Measurements from ENCODE around the gene GOLGA8N.

The GOLGA8N gene

DNA sequence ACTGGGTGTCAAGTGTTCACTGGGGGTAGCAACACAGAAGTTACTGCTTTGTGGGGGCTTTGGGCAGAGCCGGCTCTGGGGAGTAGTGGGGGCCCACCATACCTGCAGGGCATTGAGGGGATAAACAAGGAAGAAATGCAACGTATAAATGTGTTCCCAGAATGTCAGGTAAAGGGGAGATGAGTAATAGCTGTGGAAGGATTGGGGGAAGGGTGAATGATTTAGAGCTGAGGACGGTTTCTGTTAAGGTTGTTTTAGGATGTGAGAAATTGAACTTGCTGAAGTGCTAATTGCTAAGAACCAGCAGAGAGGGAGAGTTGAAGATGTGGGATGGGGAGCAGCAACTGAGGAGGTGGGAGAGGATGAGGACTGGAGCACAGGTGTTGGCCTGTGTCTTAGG is 58.9 kb downstream of the GOLGA8N start:
- no peak for DNase-seq

DNA sequence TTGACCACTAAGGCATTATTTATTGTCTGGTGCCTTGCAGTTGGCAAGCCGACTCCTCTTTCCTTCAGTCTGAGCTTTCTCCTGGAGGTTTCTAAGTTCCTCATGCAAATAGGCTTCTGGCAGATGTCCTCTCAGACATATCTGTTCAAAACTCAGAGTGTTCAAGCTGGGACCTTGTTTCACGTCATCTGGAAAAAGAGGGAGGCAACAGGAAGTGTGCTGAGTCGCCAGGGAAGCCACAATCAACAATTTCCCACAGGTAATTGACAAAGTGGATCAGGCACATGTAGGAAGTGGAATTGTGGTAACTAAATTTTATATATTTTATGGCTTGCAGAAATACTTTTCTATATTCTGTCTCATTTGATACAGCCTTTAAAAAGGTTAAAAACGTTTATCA is 62.8 kb downstream of the GOLGA8N start:
- DNase-seq: no peak

GRCh38 chr15:32656496-32656895 is 63.2 kb downstream of the GOLGA8N start:
- DNase-seq: no peak
